Keratinocyte (primary cell): ENCODE data around the gene CCS.

Source experiments
- EZH2 ChIP-seq: IDR thresholded peaks from one replicate; pipeline ENCODE4 v1.6.1; 2012; ENCODE audit warnings: inconsistent platforms, mild to moderate bottlenecking, low read length, moderate library complexity
- TF ChIP-seq, protein P1 (sequence below), 3 experiments: IDR thresholded peaks in 1 of 3; conservative IDR thresholded peaks in 1 of 3; optimal IDR thresholded peaks in 1 of 3; 2 replicates in 2 of 3; 3 replicates in 1 of 3; pipeline versions ENCODE3 to v1.5.1; 2011; ENCODE audit warnings: low read length in 3 of 3, mild to moderate bottlenecking in 3 of 3, moderate library complexity in 2 of 3, control low read depth in 1 of 3, inconsistent platforms in 1 of 3; ENCODE audit not compliant: insufficient read depth in 2 of 3; ENCODE audit errors: extremely low read depth in 1 of 3

DNA sequence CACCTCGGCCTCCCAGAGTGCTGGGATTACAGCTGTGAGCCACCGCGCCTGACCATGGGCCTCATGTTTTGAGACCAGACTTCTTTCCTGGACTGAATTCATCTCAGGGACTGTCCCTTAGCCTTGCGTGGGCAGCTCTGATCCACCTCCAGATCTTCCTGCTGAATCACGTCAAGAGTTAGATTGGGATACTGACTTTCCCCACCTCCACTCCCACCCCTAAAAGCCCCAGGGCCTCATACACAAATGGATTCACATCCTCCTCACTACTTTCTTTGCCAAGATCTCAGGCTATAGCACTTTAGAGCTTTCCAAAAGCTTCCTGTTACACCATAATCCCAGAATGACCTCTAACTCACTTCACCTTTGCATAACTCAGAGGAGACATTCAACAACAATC is 12.2 kb upstream of the CCS start:
- TF ChIP-seq, protein P1, sequence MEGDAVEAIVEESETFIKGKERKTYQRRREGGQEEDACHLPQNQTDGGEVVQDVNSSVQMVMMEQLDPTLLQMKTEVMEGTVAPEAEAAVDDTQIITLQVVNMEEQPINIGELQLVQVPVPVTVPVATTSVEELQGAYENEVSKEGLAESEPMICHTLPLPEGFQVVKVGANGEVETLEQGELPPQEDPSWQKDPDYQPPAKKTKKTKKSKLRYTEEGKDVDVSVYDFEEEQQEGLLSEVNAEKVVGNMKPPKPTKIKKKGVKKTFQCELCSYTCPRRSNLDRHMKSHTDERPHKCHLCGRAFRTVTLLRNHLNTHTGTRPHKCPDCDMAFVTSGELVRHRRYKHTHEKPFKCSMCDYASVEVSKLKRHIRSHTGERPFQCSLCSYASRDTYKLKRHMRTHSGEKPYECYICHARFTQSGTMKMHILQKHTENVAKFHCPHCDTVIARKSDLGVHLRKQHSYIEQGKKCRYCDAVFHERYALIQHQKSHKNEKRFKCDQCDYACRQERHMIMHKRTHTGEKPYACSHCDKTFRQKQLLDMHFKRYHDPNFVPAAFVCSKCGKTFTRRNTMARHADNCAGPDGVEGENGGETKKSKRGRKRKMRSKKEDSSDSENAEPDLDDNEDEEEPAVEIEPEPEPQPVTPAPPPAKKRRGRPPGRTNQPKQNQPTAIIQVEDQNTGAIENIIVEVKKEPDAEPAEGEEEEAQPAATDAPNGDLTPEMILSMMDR (optimal IDR thresholded peaks at IDR 0.05 in 1 of 3, IDR thresholded peaks at IDR 0.05 in 1 of 3, conservative IDR thresholded peaks at IDR 0.05 in 1 of 3; ENCODE audit: extremely low read depth in 1 of 3, insufficient read depth in 2 of 3, low read length in 3 of 3): no peak
- no peak for TF ChIP-seq EZH2
